Stimulated activated effector memory CD8-positive, alpha-beta T cell treated with anti-CD3 and anti-CD28 coated beads, Interleukin-12 subunit alpha, Interleukin-12 subunit beta, amount 100 ng/mL, for 72 hours (primary cell): ENCODE measurements around the gene GGTLC1.

Experiments used
- ATAC-seq: fragments of 150-1000 bp; cut with Tn5 transposase; 2 replicates; pipeline ENCODE4 v1.10.0; 2021
- DNase-seq, 2 donors: peaks; one replicate each; pipeline ENCODE4 v3.0.0; 2021 to 2022; ENCODE audit warnings: low spot score in 2 of 2
- H3K27ac Mint-ChIP-seq: one replicate; pipeline ENCODE4 v1.8.0; 2022; ENCODE audit warnings: mild to moderate bottlenecking, mixed read lengths
- H3K36me3 Mint-ChIP-seq: one replicate; pipeline ENCODE4 v1.8.0; 2022; ENCODE audit warnings: mild to moderate bottlenecking, mixed read lengths
- H3K4me1 Mint-ChIP-seq: one replicate; pipeline ENCODE4 v1.8.0; 2022; ENCODE audit warnings: mixed read lengths
- H3K4me3 Mint-ChIP-seq: one replicate; pipeline ENCODE4 v1.8.0; 2022; ENCODE audit warnings: mild to moderate bottlenecking, mixed read lengths
- H3K9me3 Mint-ChIP-seq: one replicate; pipeline ENCODE4 v1.8.0; 2022; ENCODE audit warnings: mixed read lengths

GGTLC1 gene

GRCh38 chr20:23955896-23956295 is 32.7 kb downstream of the GGTLC1 start:
- DNase-seq = no peak
- ATAC-seq = no peak
- Mint-ChIP-seq H3K36me3 (no peaks in the 10 kb centered on the region), H3K4me3 (no peak overlapping the region), H3K4me1 (no peaks in the 10 kb centered on the region), H3K27ac (no peak overlapping the region), H3K9me3 (no peaks in the 10 kb centered on the region)

- DNase-seq = no peak
- Mint-ChIP-seq H3K4me3 (no peak overlapping the region), H3K4me1 (no peaks in the 10 kb centered on the region), H3K36me3 (no peaks in the 10 kb centered on the region), H3K27ac (no peak overlapping the region), H3K9me3 (no peaks in the 10 kb centered on the region)
- ATAC-seq = no peak
These were observed 34.4 kb downstream of the GGTLC1 start for GRCh38 chr20:23954008-23954745.

- Mint-ChIP-seq H3K4me1 (no peaks in the 10 kb centered on the region), H3K9me3 (no peaks in the 10 kb centered on the region), H3K36me3 (no peaks in the 10 kb centered on the region), H3K27ac (no peak overlapping the region), H3K4me3 (no peak overlapping the region)
- no peak for ATAC-seq
- no peak for DNase-seq
These were observed 42.4 kb downstream of the GGTLC1 start for GRCh38 chr20:23946206-23946605.

- Mint-ChIP-seq H3K9me3 (no peaks in the 10 kb centered on the region), H3K4me1 (no peaks in the 10 kb centered on the region), H3K27ac (no peak overlapping the region), H3K36me3 (no peaks in the 10 kb centered on the region), H3K4me3 (no peak overlapping the region)
- ATAC-seq = no peak
- no peak for DNase-seq
These were observed 45.3 kb downstream of the GGTLC1 start for GRCh38 chr20:23943304-23943703.

- ATAC-seq (no peak), DNase-seq (no peak)
- Mint-ChIP-seq H3K36me3 (no peaks in the 10 kb centered on the region), H3K4me1 (no peaks in the 10 kb centered on the region), H3K4me3 (no peak overlapping the region), H3K9me3 (no peaks in the 10 kb centered on the region), H3K27ac (no peak overlapping the region)
These were observed 48.9 kb downstream of the GGTLC1 start for GRCh38 chr20:23939641-23940040.

GRCh38 chr20:23939063-23939462 is 49.5 kb downstream of the GGTLC1 start:
- no peaks in the 10 kb centered on the region for H3K4me1 Mint-ChIP-seq
- no peak overlapping the region for H3K27ac Mint-ChIP-seq

GRCh38 chr20:23938118-23938438 is 50.5 kb downstream of the GGTLC1 start:
- H3K4me3 Mint-ChIP-seq = no peak overlapping the region
- ATAC-seq = no peak
- H3K9me3 Mint-ChIP-seq = no peaks in the 10 kb centered on the region
- no peaks in the 10 kb centered on the region for H3K4me1 Mint-ChIP-seq
- H3K27ac Mint-ChIP-seq = no peak overlapping the region
- DNase-seq = no peak
- H3K36me3 Mint-ChIP-seq = no peaks in the 10 kb centered on the region

More at GRCh38 chr20:23939063-23939462, 49.5 kb downstream of the GGTLC1 start:
- ATAC-seq = no peak
- H3K9me3 Mint-ChIP-seq = no peaks in the 10 kb centered on the region
- H3K36me3 Mint-ChIP-seq = no peaks in the 10 kb centered on the region
- DNase-seq = no peak
- no peak overlapping the region for H3K4me3 Mint-ChIP-seq

GRCh38 chr20:23937303-23938117 is 51.1 kb downstream of the GGTLC1 start:
- Mint-ChIP-seq H3K36me3 (no peaks in the 10 kb centered on the region), H3K9me3 (no peaks in the 10 kb centered on the region), H3K27ac (no peak overlapping the region), H3K4me1 (no peaks in the 10 kb centered on the region), H3K4me3 (no peak overlapping the region)
- DNase-seq (peak; percentile 47 to 68), ATAC-seq (peak; percentile 93)
